Measurements from ENCODE around the gene NRM.
"Not testable (repeated sequence)": the region's sequence is repeated elsewhere in the genome, so short reads cannot be mapped to it uniquely, and the experiment has no call there.

Gene NRM

GRCh38 chr6:30719791-30720737, 29.3 kb upstream of the NRM start, which contains the start of gene TUBB:
TSS of gene TUBB (plus strand) at chr6:30720352. CDS start at chr6:30720507, 155 bp downstream.
- peak; percentile 96 for DNase-seq

- DNase-seq = peak; percentile 81
Measured at GRCh38 chr6:30719356-30719755, 28.6 kb upstream of the NRM start.

- DNase-seq = not testable (repeated sequence)
Measured at GRCh38 chr6:30717845-30718720, 27.3 kb upstream of the NRM start.

- peak; percentile 100 for DNase-seq
Measured at GRCh38 chr6:30717129-30717844, 26.5 kb upstream of the NRM start, which contains the start of gene MDC1. TSS of gene MDC1 (minus strand) at chr6:30717281. CDS start at chr6:30715175, 2,106 bp downstream.

GRCh38 chr6:30716879-30717128, 26.0 kb upstream of the NRM start:
- no peak for DNase-seq

- no peak for DNase-seq
Measured at GRCh38 chr6:30714263-30714662, 23.5 kb upstream of the NRM start.

DNA sequence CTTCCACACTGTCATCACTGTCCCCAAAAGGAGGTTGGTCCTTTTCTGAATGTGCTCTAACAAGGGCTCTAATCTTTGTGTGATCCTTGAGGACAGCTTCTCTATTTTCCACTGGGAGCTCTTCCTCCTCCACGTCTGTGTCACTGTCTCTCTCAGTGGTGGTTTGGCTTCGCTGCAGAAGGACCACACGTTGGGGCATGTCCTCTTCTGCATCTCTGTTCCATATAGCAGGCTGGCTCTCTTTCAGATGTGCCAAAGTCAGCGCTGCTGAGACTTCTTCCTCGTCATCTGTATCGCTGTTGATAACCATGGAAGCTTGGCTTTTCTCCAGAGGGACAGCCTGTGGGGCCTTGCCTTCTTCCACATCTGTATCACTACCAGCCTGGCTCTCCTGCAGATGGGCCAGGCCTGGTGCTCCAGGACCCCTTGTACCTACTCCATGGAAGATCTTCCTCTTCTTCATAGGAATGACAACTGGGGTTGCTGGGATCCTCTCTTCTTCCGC, 21.7 kb upstream of the NRM start:
- DNase-seq = no peak

DNA sequence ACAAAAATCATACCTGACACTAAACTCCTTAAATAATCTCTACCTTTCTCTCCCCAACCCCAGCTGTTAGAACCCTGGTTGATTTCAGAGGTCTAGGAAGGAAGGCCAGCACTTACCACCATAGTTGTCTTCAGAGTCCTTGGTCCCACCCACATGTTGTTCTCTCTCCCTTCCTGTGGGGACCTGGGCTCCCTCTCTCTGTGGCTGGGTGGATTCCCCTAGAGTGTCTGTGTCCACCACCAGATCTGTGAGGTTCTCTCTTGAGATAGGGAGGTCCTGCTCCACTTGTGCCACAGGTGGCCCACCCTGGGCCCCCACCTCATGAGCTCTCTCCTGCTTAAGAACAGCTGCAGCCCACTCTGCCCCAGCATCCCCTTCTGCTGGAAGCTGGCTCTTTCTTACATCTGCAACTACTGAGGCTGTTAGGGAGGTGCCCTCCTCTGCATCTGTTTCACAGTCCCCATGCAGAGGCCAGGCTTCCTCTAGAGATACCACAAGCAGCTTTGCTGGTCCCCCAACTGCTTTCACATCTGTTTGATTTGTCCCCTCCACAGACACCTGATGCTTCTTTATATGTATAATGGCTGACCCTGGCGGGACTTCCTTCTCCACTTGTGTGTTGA, 21.1 kb upstream of the NRM start:
- no peak for DNase-seq

DNA sequence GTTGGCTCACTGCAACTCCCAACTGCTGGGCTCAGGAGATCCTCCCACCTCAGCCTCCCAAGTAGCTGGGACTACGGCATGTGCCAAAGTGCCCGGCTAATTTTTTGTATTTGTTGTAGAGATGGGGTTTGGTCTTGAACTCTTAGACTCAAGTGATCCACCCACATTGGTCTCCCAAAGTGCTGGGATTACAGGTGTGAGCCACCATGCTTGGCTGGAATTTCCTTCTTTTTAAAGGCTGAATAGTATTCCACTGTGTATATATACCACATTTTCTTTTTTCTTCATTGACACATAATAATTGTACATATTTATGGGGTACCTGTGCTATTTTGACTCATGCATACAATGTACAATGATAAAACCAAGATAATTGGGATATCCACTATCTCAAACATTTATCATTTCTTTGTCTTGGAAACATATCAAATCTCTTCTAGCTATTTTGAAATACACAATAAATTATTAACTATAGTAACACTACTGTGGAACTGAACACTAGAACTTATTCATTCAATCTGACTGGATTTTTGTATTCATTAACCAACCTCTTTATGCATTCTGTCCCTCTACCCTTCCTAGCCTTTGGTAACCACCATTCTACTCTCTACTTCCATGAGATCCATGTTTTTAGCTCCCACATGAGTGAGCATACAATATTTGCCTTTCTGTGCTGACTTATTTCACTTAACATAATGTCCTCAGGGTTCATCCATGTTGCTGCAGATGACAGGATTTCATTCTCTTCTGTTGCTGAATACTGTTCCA, 18.5 kb upstream of the NRM start:
- DNase-seq = no peak

GRCh38 chr6:30707281-30707850, 16.6 kb upstream of the NRM start:
- peak; percentile 90 for DNase-seq

GRCh38 chr6:30705620-30706019, 14.8 kb upstream of the NRM start:
- no peak for DNase-seq

DNA sequence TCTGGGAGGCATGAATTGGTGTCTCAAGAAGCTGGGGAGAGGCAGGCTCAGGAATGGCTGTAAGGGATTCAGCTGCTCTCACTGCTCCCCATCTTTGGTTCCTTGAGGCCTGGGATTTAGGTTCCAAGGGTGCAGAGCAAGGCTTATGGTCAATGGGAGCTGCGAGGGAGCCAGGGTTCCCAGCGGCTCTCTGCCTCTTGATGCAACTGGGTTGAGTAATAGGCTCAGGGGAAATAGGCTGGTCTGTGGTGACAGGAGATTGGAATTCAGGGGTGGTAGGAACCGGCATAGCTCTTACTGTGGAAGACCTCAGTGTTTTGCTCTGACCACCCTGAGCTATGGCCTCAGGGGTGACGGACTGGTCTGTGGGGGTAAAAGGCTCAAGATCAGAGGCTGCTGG, 13.0 kb upstream of the NRM start:
- no peak for DNase-seq

- no peak for DNase-seq
Measured at GRCh38 chr6:30703011-30703410, 12.2 kb upstream of the NRM start.

GRCh38 chr6:30700340-30700739, 9.6 kb upstream of the NRM start:
- no peak for DNase-seq

GRCh38 chr6:30696432-30696831, 5.6 kb upstream of the NRM start:
- no peak for DNase-seq

- no peak for DNase-seq
Measured at GRCh38 chr6:30691208-30691847, 544 bp upstream of the NRM start.

GRCh38 chr6:30689985-30690384, 799 bp downstream of the NRM start:
- DNase-seq = no peak

DNA sequence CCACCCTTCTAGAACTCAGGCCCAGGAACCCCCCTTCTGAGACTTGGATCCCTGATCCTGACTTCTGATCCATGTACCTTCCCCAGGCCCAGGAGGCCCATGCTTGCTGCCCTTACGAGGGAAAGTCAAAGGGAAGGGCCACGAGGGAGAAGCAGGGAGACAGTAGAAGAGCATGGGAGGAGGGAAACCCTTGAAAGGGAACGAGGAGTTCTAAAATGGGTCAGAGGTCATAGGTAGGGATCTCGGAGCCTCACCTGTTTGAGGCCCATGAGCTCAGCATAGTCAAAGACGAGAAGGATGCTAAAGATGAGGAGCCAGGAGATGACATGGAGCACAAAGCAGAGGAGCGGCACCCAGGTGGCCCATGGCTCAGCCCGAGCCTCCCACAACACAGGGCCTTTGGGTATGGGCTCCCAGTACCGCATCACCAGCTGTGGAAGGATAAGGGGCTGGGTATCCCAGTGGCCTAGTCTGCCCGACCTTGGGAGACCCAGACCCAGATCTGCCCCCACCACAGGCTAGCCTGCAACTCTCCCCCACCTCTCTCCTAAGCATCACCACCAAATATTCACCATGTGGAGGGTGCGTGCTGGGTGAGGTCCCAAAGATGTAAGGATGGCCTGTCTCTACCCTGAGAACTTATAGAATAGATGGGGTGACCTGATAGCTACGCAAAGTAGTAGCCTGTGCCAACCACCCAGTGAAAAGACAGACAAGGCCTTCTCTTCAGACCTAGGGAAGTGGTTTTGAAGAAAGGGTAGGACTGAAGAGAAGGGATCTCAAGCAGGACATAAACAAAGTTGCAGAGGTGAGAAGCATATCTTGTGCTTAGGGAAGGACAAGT, 1.5 kb downstream of the NRM start:
- DNase-seq = no peak

DNA sequence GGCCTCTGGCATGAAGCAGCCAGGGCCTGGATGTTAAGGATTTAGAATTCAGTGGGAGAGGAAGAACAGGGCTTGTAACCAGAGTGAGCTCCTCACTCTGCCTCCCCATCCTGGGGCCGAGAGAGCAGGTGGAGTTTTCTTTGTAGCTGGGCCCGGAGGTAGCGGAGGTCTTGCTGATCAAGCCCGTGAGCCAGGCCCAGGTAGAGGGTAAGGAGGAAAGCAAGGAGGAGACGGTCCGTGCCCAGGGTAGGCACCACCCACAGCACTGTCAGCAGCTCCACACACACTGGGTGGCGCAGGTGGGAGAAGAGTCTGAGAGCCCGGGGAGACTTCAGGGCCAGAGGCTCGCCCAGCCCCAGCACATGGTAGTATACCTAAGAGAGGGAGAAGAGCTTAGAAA, 2.2 kb downstream of the NRM start:
- no peak for DNase-seq
